GM21717 (cell line): ENCODE measurements around the gene CCNL2.
"Not testable (repeated sequence)": the region's sequence is repeated elsewhere in the genome, so short reads cannot be mapped to it uniquely, and the experiment has no call there.

ENCODE experiments used
- ATAC-seq: cut with Tn5 transposase; IDR thresholded peaks from one replicate; pipeline ENCODE4 v1.9.1; 2021; ENCODE audit warnings: mild to moderate bottlenecking, moderate library complexity; ENCODE audit not compliant: unreplicated experiment

The CCNL2 gene

GRCh38 chr1:1432951-1433803 is 34.0 kb upstream of the CCNL2 start:
- no peak for ATAC-seq

GRCh38 chr1:1432274-1432950 is 33.3 kb upstream of the CCNL2 start:
- ATAC-seq = no peak

GRCh38 chr1:1431845-1432273 is 32.7 kb upstream of the CCNL2 start:
- ATAC-seq = no peak

GRCh38 chr1:1430992-1431844 is 32.1 kb upstream of the CCNL2 start:
- no peak for ATAC-seq

- no peak for ATAC-seq
Observed at GRCh38 chr1:1430114-1430982, 31.2 kb upstream of the CCNL2 start.

GRCh38 chr1:1429671-1430073 is 30.5 kb upstream of the CCNL2 start:
- no peak for ATAC-seq

- ATAC-seq = not testable (repeated sequence)
Observed at GRCh38 chr1:1428967-1429366, 29.8 kb upstream of the CCNL2 start.

GRCh38 chr1:1428174-1428573 is 29.0 kb upstream of the CCNL2 start:
- ATAC-seq = no peak

- ATAC-seq = no peak
Observed at GRCh38 chr1:1427820-1428148, 28.6 kb upstream of the CCNL2 start.

- ATAC-seq = no peak
Observed at GRCh38 chr1:1427106-1427819, 28.1 kb upstream of the CCNL2 start.

GRCh38 chr1:1426496-1427105 is 27.5 kb upstream of the CCNL2 start:
- no peak for ATAC-seq

- no peak for ATAC-seq
Observed at GRCh38 chr1:1425753-1426495, 26.8 kb upstream of the CCNL2 start.

GRCh38 chr1:1425426-1425752 is 26.3 kb upstream of the CCNL2 start:
- ATAC-seq = no peak

GRCh38 chr1:1424707-1425106 is 25.6 kb upstream of the CCNL2 start:
- ATAC-seq = no peak

- ATAC-seq = no peak
Observed at GRCh38 chr1:1423245-1423597, 24.1 kb upstream of the CCNL2 start.

GRCh38 chr1:1422465-1423244 is 23.5 kb upstream of the CCNL2 start:
- no peak for ATAC-seq

- ATAC-seq = no peak
Observed at GRCh38 chr1:1421907-1422464, 22.9 kb upstream of the CCNL2 start.
